Activated gamma-delta T cell treated with Interleukin-2 at 50 U/mL for 16 hours (primary cell): ENCODE data around the gene FAM200A.
"Not testable (repeated sequence)": the region's sequence is repeated elsewhere in the genome, so short reads cannot be mapped to it uniquely, and the experiment has no call there.

Experiments
- DNase-seq: peaks from one replicate; pipeline ENCODE4 v3.0.0-alpha.2; 2020

FAM200A gene

DNA sequence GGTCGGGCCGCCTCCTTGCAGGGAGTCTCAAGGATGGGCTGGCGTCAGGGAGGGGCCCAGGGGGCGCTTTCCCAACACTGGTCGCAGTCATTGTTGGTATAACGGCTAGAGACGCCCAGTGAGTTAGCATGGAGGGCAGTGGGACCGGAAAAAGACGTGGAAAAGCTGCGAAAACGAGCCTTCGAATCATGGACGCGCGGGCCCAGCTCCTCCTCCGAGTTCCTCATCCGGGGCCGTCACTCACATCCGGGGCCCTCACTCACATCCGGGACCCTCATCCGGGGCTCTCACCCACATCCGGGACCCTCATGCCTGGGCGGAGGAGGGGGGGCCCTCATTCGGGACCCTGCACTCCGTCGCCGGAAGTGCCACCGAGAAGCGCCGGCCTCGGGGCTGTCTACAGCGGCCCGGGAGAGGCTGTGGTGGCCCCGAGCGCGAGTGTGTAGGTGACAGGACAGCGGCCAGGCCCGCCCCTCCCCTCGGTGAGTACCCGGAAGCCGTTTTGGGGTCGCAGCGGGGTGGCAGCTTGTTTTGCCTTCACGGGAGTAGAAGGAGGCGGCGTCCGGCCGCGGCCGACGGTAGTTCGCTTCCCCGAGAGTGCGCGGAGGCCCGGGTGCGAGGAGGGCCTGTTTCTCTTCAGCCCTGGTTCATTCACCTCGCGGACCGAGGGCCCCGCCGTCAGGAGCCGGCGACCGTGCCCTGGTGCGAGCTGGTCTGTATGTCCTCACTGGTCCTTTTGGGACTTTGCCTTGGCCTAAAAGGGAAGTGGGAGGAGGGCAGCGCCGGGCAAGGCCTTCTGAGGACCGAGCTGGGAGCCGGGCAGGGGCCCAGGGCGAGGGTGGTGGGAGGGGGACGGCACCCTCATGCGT, 6.6 kb upstream of the FAM200A start, which contains the start of gene ZNF655:
TSS of gene ZNF655 (plus strand) at position 337 of the 869 bp plus-strand sequence. CDS start 1,918 bp downstream, outside the sequence.
- DNase-seq = peak; percentile 95

GRCh38 chr7:99557940-99558305, 6.0 kb upstream of the FAM200A start:
- DNase-seq = no peak

DNA sequence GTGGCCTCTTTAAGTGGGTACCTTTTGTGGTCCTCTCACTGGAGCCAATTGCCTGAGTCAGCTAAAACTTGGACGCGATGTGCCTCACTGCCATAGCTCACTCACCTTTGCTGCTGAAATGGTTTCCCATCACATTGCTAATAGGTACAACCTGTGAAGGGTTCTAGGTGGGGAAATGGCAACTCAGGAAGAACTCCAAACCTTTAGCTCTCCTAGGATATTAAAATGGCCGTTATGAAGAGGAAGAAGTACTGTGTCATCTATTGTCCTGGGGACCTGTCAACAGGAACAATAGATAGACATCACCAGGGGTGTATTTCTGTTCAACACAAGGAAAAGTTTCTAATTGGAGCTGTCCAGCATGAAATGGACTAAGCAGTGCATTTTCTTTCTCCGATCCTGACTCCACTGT, 5.3 kb upstream of the FAM200A start:
- DNase-seq = no peak

DNA sequence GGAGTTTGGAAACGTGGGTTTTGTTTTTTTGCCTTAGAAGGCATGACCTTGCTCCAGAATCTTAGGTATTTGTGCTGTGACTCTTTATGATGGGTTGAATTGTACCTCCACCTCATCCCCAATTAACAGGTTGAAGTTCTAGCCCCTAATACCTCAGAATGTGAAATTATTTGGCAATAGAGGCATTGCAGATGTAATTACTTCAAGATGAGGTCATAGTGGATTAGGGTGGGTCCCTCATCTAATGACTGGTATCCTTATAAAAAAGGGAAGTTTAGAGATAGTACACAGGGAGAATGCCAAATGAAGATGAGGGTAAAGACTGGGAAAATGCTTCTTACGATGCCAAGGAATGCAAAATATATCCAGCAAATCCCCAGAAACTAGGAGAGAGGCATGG, 3.0 kb upstream of the FAM200A start:
- no peak for DNase-seq

GRCh38 chr7:99553039-99553438, 1.1 kb upstream of the FAM200A start:
- DNase-seq = no peak

- no peak for DNase-seq
Measured at GRCh38 chr7:99551334-99551733, 580 bp downstream of the FAM200A start.

DNA sequence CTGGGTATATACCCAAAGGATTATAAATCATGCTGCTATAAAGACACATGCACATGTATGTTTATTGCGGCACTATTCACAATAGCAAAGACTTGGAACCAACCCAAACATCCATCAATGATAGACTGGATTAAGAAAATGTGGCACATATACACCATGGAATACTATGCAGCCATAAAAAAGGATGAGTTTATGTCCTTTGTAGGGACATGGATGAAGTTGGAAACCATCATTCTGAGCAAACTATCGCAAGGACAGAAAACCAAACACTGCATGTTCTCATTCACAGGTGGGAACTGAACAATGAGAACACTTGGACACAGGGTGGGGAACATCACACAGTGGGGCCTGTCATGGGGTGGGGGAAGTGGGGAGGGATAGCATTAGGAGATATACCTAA, 2.4 kb downstream of the FAM200A start:
- not testable (repeated sequence) for DNase-seq

GRCh38 chr7:99545308-99545707, 6.6 kb downstream of the FAM200A start:
- not testable (repeated sequence) for DNase-seq

GRCh38 chr7:99543916-99544315, 8.0 kb downstream of the FAM200A start:
- no peak for DNase-seq

GRCh38 chr7:99543081-99543671, 8.7 kb downstream of the FAM200A start:
- no peak for DNase-seq

DNA sequence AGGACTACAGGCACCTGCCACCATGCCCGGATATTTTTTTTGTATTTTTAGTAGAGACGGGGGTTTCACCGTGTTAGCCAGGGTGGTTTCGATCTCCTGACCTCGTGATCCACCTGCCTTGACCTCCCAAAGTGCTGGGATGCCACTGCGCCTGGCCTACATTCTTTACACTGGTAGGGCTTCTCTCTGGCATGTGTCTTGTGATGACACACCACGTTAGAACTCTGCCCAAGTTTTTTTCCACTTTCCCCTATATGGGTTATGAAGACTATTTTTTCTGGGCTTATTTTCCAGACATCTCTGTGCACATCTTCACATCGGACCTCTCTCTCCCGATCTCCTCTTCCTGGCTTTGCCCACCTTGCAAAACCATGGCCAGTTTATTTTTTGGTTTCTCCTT, 10.7 kb downstream of the FAM200A start:
- DNase-seq = no peak

- no peak for DNase-seq
Measured at GRCh38 chr7:99540542-99540941, 11.4 kb downstream of the FAM200A start.

GRCh38 chr7:99539213-99539811, 12.6 kb downstream of the FAM200A start:
- no peak for DNase-seq

- DNase-seq = no peak
Measured at GRCh38 chr7:99535667-99536066, 16.2 kb downstream of the FAM200A start.

- DNase-seq = no peak
Measured at GRCh38 chr7:99531354-99531765, 20.6 kb downstream of the FAM200A start.

DNA sequence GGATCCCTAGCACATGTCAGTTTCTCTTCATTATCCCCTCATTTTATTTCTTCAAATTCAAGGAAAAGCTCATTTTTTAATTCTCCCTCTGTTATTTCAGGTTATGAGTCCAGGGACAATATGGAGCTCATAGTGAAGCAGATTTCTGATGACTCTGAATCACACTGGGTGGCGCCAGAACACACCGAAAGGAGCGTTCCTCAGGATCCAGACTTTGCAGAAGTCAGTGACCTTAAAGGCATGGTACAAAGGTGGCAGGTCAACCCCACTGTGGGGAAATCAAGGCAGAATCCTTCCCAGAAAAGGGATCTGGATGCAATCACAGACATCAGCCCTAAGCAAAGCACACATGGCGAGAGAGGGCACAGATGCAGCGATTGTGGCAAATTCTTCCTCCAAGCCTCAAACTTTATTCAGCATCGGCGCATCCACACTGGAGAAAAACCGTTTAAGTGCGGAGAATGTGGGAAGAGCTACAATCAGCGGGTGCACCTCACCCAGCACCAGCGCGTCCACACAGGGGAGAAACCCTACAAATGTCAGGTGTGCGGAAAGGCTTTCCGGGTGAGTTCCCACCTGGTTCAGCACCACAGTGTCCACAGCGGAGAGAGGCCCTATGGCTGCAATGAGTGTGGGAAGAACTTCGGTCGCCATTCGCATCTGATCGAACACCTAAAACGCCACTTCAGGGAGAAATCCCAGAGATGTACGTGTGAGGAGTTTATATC, 26.0 kb downstream of the FAM200A start:
- no peak for DNase-seq

DNA sequence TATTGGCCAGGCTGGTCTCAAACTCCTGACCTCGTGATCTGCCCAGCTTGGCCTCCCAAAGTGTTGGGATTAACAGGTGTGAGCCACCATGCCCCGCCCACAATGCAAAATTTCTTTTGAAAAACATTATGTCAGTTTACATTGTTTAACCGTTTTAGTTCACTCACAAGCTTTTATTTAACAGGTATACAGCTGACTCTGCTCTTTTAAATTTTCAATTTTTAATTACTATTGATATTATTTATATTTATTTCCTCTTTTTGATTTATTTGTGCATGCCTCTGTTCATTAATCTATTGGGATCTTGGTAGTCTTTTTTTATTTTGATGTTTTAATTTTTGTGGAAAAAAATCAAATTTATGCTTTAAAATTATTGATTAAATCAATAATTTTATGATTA, 30.5 kb downstream of the FAM200A start:
- no peak for DNase-seq

DNA sequence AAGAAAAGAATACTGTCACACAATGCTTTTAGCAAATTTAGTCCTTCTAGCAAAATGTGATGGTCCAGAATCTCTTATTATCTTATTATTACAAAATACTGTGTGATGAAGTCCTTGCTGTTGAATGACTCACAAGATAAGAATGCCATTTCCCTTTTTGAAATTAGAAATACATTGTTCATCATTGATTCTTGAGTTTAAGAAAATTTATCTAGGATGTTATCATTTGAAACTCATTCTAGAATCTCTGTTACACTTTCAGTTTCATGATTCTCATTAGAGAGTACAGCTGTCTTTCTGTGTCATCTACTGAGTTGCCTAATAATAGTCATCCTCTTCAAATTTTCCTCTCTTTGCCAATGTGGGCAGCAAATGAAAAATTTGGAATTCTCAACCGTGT, 37.9 kb downstream of the FAM200A start:
- no peak for DNase-seq

DNA sequence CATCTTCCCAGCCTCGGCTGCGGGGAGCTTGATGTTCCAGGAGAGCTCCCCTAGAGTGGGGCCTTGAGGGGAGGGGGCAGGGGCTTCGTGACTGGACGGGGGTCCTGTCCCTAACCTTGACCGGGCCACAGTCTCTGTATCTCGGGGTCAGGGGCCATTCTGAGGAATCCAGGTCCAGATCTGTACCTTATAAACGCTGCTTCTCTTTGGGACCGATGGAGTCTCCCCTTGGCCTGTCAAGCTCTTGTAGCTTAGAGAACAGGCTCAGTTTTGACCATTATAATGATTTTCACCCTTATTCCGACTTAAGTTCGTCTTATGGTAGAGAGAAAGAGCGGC, 46.6 kb downstream of the FAM200A start:
- no peak for DNase-seq

- peak; percentile 98 for DNase-seq
Measured at GRCh38 chr7:99504603-99505323, 47.2 kb downstream of the FAM200A start, which contains the start of gene ZKSCAN5. ZKSCAN5 (plus strand) TSS chr7:99504662; CDS start chr7:99506045, 1,383 bp downstream.

GRCh38 chr7:99504281-99504602, 47.7 kb downstream of the FAM200A start:
- DNase-seq = no peak

DNA sequence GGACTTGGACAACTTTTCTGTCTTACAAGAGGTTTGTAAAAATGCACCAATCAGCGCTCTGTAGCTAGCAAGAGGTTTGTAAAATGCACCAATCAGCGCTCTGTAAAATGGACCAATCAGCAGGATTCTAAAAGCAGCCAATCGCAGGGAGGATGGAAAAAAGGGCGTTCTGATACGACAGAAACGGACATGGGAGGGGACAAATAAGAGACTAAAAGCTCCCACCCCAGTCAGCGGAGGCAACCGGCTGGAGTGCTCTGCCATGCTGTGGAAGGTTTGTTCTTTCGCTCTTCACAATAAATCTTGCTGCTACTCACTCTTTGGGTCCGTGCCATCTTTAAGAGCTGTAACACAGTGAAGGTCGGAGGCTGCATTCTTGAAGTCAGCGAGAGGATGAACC, 50.7 kb downstream of the FAM200A start:
- not testable (repeated sequence) for DNase-seq

GRCh38 chr7:99500637-99501009, 51.3 kb downstream of the FAM200A start:
- no peak for DNase-seq
